GM12864 (cell line): ENCODE measurements around the gene GNAQ.

ENCODE experiments used
- DNase-seq: peaks from one replicate; pipeline ENCODE4 v3.0.0-alpha.2; 2011; ENCODE audit warnings: low read depth
- H3K4me3 ChIP-seq: 2 replicates; pipeline ENCODE4 v1.5.1; 2011; ENCODE audit warnings: mild to moderate bottlenecking, low read depth, low read length, control low read depth
- CTCF ChIP-seq: IDR thresholded peaks from 2 replicates; pipeline ENCODE4 v1.5.1; 2011; ENCODE audit warnings: low read depth, mild to moderate bottlenecking, moderate library complexity, low read length, control low read depth, inconsistent platforms; ENCODE audit errors: missing control alignments

GNAQ gene

GRCh38 chr9:77805810-77806209 lies 225.8 kb downstream of the GNAQ start:
- H3K4me3 ChIP-seq = no peak overlapping the region
- DNase-seq = no peak
- TF ChIP-seq CTCF = no peak

GRCh38 chr9:77803423-77803822 lies 228.2 kb downstream of the GNAQ start:
- no peak for TF ChIP-seq CTCF
- no peak overlapping the region for H3K4me3 ChIP-seq
- DNase-seq = no peak

GRCh38 chr9:77802515-77803293 lies 228.9 kb downstream of the GNAQ start:
- TF ChIP-seq CTCF = no peak
- H3K4me3 ChIP-seq = no peak overlapping the region
- no peak for DNase-seq

DNA sequence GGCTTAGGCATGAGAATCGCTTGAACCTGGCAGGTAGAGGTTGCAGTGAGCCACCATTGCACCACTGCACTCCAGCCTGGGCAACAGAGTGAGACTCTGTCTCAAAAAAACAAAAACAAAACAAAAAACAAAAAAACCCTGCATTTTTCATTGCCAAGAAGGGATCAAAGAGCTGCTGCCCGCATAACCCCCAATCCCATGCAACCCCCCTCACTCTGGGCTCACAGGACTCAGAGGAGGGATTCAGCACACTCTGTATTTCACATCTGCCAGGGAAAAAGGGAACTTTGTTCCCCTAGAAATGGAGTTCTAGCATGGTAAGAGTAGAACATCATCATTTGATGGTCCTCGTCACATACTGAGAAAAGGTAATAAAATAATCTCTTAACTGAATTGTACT lies 229.5 kb downstream of the GNAQ start:
- TF ChIP-seq CTCF = no peak
- no peak overlapping the region for H3K4me3 ChIP-seq
- no peak for DNase-seq

GRCh38 chr9:77800924-77801551 lies 230.6 kb downstream of the GNAQ start:
- no peak for DNase-seq
- TF ChIP-seq CTCF = no peak
- H3K4me3 ChIP-seq = no peak overlapping the region

- H3K4me3 ChIP-seq = no peak overlapping the region
- no peak for DNase-seq
- no peak for TF ChIP-seq CTCF
Observed at GRCh38 chr9:77798140-77798539, 233.5 kb downstream of the GNAQ start.

DNA sequence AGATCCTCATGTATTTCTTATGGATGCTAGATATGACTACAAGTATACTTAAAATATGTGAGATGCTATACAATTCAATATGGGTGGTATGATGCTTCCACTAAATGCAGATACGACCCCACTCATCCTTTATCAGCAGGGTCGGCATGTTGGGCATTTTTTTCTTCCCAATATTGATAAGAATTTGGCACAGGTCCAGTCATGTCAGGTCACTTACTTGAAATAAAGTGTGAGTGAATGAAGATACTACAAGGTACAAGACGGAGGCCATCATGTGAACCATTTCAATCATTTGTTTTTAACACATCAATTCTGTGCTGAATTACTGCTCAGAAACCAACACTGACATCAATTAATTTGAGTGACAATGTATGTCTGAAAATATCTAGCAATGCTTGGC lies 236.6 kb downstream of the GNAQ start:
- no peak for TF ChIP-seq CTCF
- H3K4me3 ChIP-seq = no peak overlapping the region
- DNase-seq = no peak
